ENCODE measurements around the gene MCCD1. TPM values are rescaled to one million over a fixed set of nuclear protein-coding genes. Genes with fewer than 3 reads are reported as not detected.

MCCD1 gene
- total RNA-seq, 3 donors from 2014 or later (not counting 1 experiment from before 2014, with no cell fraction given), result not detected

DNA sequence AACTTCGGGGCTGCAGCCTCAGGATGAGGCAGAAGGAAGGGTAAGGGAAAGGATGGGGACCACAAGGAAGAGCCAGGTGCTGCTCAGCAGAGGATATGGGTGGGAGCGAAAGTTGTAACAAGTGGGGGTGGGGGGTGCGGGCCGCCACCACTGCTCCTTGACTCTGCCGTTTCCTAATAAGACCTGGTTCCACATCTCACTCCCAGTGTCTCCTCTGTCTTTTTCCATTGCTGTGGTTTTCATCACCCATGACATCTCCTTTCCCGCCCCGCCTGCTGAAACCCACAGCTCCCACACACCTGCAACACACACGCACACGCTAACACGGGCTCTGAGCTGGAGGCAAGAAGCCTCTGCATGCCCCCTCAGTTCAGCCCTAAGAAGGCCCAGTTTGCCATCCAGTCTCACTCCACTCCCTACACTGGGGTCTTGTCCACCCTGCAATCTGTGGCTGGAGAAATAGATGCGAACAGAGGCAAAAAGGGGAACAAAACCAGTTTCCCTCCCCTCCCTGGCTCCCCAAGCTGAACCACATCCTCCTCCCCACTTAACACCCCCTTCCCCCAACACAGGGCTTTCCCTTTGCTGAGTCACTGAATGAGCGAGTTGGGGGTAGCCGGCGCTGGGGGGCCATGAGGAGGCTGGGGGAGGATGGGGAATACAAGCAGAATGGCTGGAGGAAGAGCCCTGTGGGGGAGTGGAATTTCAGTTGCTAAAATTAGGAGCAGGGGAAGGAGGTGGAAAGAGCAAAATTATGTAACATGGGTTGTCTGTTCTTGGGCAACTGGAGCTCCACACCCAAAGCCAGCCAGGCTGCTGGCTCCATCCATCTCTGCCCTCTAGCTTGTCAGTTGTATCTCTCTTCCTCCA lies 30.1 kb downstream of the MCCD1 start:
- WGBS (ENCODE audit: insufficient coverage), result 3% methylated on average over 14 of the region's 14 CpGs
- Mint-ChIP-seq H3K4me3 (peak overlapping the region; percentile 82), H3K36me3 (no peaks in the 10 kb centered on the region), H3K27me3 (ENCODE audit: low read depth in 2 of 2) (no peaks in the 10 kb centered on the region), H3K9me3 (no peaks in the 10 kb centered on the region), H3K27ac (peak overlapping the region; percentile 98), H3K4me1 (peaks cover 47 to 61% of the 10 kb centered on the region in 2 donors)
- TF ChIP-seq, protein P1, sequence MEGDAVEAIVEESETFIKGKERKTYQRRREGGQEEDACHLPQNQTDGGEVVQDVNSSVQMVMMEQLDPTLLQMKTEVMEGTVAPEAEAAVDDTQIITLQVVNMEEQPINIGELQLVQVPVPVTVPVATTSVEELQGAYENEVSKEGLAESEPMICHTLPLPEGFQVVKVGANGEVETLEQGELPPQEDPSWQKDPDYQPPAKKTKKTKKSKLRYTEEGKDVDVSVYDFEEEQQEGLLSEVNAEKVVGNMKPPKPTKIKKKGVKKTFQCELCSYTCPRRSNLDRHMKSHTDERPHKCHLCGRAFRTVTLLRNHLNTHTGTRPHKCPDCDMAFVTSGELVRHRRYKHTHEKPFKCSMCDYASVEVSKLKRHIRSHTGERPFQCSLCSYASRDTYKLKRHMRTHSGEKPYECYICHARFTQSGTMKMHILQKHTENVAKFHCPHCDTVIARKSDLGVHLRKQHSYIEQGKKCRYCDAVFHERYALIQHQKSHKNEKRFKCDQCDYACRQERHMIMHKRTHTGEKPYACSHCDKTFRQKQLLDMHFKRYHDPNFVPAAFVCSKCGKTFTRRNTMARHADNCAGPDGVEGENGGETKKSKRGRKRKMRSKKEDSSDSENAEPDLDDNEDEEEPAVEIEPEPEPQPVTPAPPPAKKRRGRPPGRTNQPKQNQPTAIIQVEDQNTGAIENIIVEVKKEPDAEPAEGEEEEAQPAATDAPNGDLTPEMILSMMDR (IDR thresholded peaks at IDR 0.05), result no peak
- H3K4me3 ChIP-seq (ENCODE audit: low read length), result peak overlapping the region; percentile 4
- no peaks in the 10 kb centered on the region for H3K27me3 ChIP-seq (ENCODE audit: control insufficient read depth, insufficient read depth, low read length)
- H3K27ac ChIP-seq (ENCODE audit: low read length), result peak overlapping the region; percentile 90
- intact Hi-C loops (cut with micrococcal nuclease), result loop anchor here (2.0 to 5.0 kb wide), 2 partner anchors 14 to 103 kb away; partner anchors contain the start of genes C6orf47, GPANK1 and LTA
- H3K36me3 ChIP-seq (ENCODE audit: control insufficient read depth, insufficient read depth, low read length), result no peaks in the 10 kb centered on the region
- ATAC-seq (peak; percentile 68 to 80 (median 70)), DNase-seq (peak; percentile 71 to 86)
- peaks cover 69% of the 10 kb centered on the region for H3K4me1 ChIP-seq (ENCODE audit: control insufficient read depth, insufficient read depth, low read length)
- no peaks in the 10 kb centered on the region for H3K9me3 ChIP-seq (ENCODE audit: control insufficient read depth, insufficient read depth, low read length)

DNA sequence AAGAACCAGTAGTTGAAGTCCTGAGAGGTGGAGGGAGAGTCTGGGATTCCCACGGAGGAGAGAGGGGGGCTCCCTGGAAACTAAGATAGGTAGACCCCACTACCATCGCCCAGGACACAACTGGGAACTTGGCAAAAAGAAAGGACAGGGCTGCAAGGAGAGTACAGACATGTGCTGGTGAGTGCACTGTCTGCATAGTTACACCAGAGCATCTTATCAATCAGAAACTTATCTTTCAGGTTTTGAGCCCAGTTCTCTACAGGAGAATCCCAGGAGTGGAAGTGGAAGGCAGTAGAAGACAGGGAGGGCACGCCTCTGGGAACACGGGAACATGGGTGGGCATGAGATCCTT lies 30.8 kb downstream of the MCCD1 start:
- H3K9me3 Mint-ChIP-seq, result no peaks in the 10 kb centered on the region
- no peaks in the 10 kb centered on the region for H3K27me3 Mint-ChIP-seq (ENCODE audit: low read depth in 2 of 2)
- TF ChIP-seq, protein P1 (IDR thresholded peaks at IDR 0.05), result no peak
- peak; percentile 5 to 27 (median 14) for ATAC-seq
- peak overlapping the region; percentile 82 for H3K4me3 Mint-ChIP-seq
- intact Hi-C loops (cut with micrococcal nuclease), result loop anchor here (2.0 to 5.0 kb wide), 2 partner anchors 13 to 103 kb away; partner anchors contain the start of genes C6orf47, GPANK1 and LTA
- peaks cover 47 to 61% of the 10 kb centered on the region in 2 donors for H3K4me1 Mint-ChIP-seq
- peaks cover 69% of the 10 kb centered on the region for H3K4me1 ChIP-seq (ENCODE audit: control insufficient read depth, insufficient read depth, low read length)
- peak overlapping the region; percentile 98 for H3K27ac Mint-ChIP-seq
- no peaks in the 10 kb centered on the region for H3K27me3 ChIP-seq (ENCODE audit: control insufficient read depth, insufficient read depth, low read length)
- no peaks in the 10 kb centered on the region for H3K9me3 ChIP-seq (ENCODE audit: control insufficient read depth, insufficient read depth, low read length)
- no peak for DNase-seq
- H3K27ac ChIP-seq (ENCODE audit: low read length), result peak overlapping the region; percentile 90
- WGBS (ENCODE audit: insufficient coverage), result 22% methylated on average over 4 of the region's 4 CpGs
- no peaks in the 10 kb centered on the region for H3K36me3 Mint-ChIP-seq
- peak overlapping the region; percentile 0 for H3K4me3 ChIP-seq (ENCODE audit: low read length)
- no peaks in the 10 kb centered on the region for H3K36me3 ChIP-seq (ENCODE audit: control insufficient read depth, insufficient read depth, low read length)

GRCh38 chr6:31559958-31560696 lies 31.4 kb downstream of the MCCD1 start:
- H3K4me1 ChIP-seq (ENCODE audit: control insufficient read depth, insufficient read depth, low read length), result peaks cover 69% of the 10 kb centered on the region
- ATAC-seq (peak; percentile 74 to 84 (median 76)), DNase-seq (peak; percentile 66 to 75)
- Mint-ChIP-seq H3K27ac (peak overlapping the region; percentile 98), H3K4me1 (peaks cover 47 to 66% of the 10 kb centered on the region in 2 donors), H3K27me3 (ENCODE audit: low read depth in 2 of 2) (no peaks in the 10 kb centered on the region), H3K9me3 (no peaks in the 10 kb centered on the region), H3K4me3 (peak overlapping the region; percentile 82), H3K36me3 (no peaks in the 10 kb centered on the region)
- WGBS (ENCODE audit: insufficient coverage), result under 1% methylated on average over 7 of the region's 7 CpGs
- no peaks in the 10 kb centered on the region for H3K27me3 ChIP-seq (ENCODE audit: control insufficient read depth, insufficient read depth, low read length)
- H3K4me3 ChIP-seq (ENCODE audit: low read length), result peak overlapping the region; percentile 0
- intact Hi-C loops (cut with micrococcal nuclease), result loop anchor here (1.0 to 5.0 kb wide), 4 partner anchors 8 to 102 kb away; partner anchors contain the start of genes C6orf47, GPANK1 and LTA
- peak overlapping the region; percentile 90 for H3K27ac ChIP-seq (ENCODE audit: low read length)
- no peaks in the 10 kb centered on the region for H3K9me3 ChIP-seq (ENCODE audit: control insufficient read depth, insufficient read depth, low read length)
- TF ChIP-seq, protein P1 (IDR thresholded peaks at IDR 0.05), result no peak
- no peaks in the 10 kb centered on the region for H3K36me3 ChIP-seq (ENCODE audit: control insufficient read depth, insufficient read depth, low read length)

Data from natural killer cell (primary cell).